Panc1 (cell line): ENCODE results near the gene WSCD2.

ENCODE experiments used
- CTCF ChIP-seq: fragments of 450-650 bp; IDR thresholded peaks from 2 replicates; pipeline ENCODE4 v1.5.1; 2017; ENCODE audit warnings: mild to moderate bottlenecking
- POLR2AphosphoS5 ChIP-seq: IDR thresholded peaks from 2 replicates; pipeline ENCODE4 v1.6.1; 2012; ENCODE audit warnings: mild to moderate bottlenecking, low read depth, low read length, moderate library complexity
- REST ChIP-seq, 2 experiments: IDR thresholded peaks; 2 replicates each; pipeline ENCODE4 v1.6.1; 2011 to 2012; ENCODE audit warnings: low read depth in 2 of 2, control low read depth in 1 of 2, low read length in 1 of 2, mild to moderate bottlenecking in 1 of 2, moderate library complexity in 1 of 2; ENCODE audit not compliant: insufficient read depth in 1 of 2
- TCF7L2 ChIP-seq: IDR thresholded peaks from 2 replicates; pipeline ENCODE4 v1.6.1; 2011; ENCODE audit warnings: mild to moderate bottlenecking, low read depth, low read length, inconsistent platforms

- TF ChIP-seq CTCF (no peak), POLR2AphosphoS5 (no peak), REST (IDR thresholded peaks at IDR 0.05; ENCODE audit: insufficient read depth in 1 of 2, low read depth in 2 of 2, low read length in 1 of 2) (no peak), TCF7L2 (no peak)
Observed at GRCh38 chr12:108273217-108273616, 144.1 kb downstream of the WSCD2 start.
